DOHH2 (cell line): ENCODE results near the gene ZNRD2.

Experiments
- H3F3A ChIP-seq: fragments of 200-600 bp; sonication (generic), shearing (Covaris generic); 2 replicates; pipeline ENCODE4 v1.6.0; 2016; ENCODE audit warnings: antibody characterized with exemption, mild to moderate bottlenecking; ENCODE audit not compliant: control insufficient read depth, insufficient read depth
- H3K27ac ChIP-seq: fragments of 200-600 bp; sonication (generic); 2 replicates; pipeline ENCODE4 v1.5.1; 2014; ENCODE audit warnings: low read depth, mild to moderate bottlenecking, low read length, moderate library complexity
- H3K27me3 ChIP-seq: fragments of 200-600 bp; sonication (generic); 2 replicates; pipeline ENCODE4 v1.6.1; 2014; ENCODE audit warnings: mild to moderate bottlenecking, low read length, mixed read lengths; ENCODE audit not compliant: control insufficient read depth
- H3K36me3 ChIP-seq: fragments of 200-600 bp; sonication (generic); 2 replicates; pipeline ENCODE4 v1.6.1; 2014; ENCODE audit warnings: mild to moderate bottlenecking, low read length, moderate library complexity, mixed read lengths; ENCODE audit not compliant: control insufficient read depth
- H3K4me1 ChIP-seq: fragments of 200-600 bp; sonication (generic); 2 replicates; pipeline ENCODE4 v1.6.1; 2014; ENCODE audit warnings: mild to moderate bottlenecking, low read length, mixed read lengths; ENCODE audit not compliant: control insufficient read depth
- H3K4me2 ChIP-seq: fragments of 200-600 bp; sonication (generic); 2 replicates; pipeline ENCODE4 v1.6.0; 2014; ENCODE audit warnings: mild to moderate bottlenecking, low read length, moderate library complexity
- H3K4me3 ChIP-seq: fragments of 200-600 bp; sonication (generic); 2 replicates; pipeline ENCODE4 v1.5.1; 2014; ENCODE audit warnings: mild to moderate bottlenecking, low read length, mixed read lengths
- H3K79me2 ChIP-seq: fragments of 200-600 bp; sonication (generic); 2 replicates; pipeline ENCODE4 v1.6.1; 2014; ENCODE audit warnings: mild to moderate bottlenecking, low read length, mixed read lengths; ENCODE audit not compliant: control insufficient read depth
- H3K9me2 ChIP-seq: fragments of 200-600 bp; sonication (generic); replicated peaks from 2 replicates; pipeline ENCODE4 v1.6.1; 2014; ENCODE audit warnings: mild to moderate bottlenecking, low read length, mixed read lengths; ENCODE audit not compliant: control insufficient read depth
- H3K9me3 ChIP-seq: fragments of 200-600 bp; sonication (generic); 2 replicates; pipeline ENCODE4 v1.6.1; 2014; ENCODE audit warnings: antibody characterized with exemption, low read length, mixed read lengths; ENCODE audit not compliant: control insufficient read depth, insufficient read depth
- H4K20me1 ChIP-seq: fragments of 200-600 bp; sonication (generic); 2 replicates; pipeline ENCODE4 v1.6.0; 2014; ENCODE audit warnings: low read depth, mild to moderate bottlenecking, antibody characterized with exemption, low read length, moderate library complexity; ENCODE audit not compliant: control insufficient read depth, insufficient read depth
- EZH2phosphoT487 ChIP-seq: fragments of 200-600 bp; sonication (generic); IDR thresholded peaks from 2 replicates; pipeline ENCODE4 v1.6.1; 2017; ENCODE audit warnings: borderline replicate concordance, mild to moderate bottlenecking, antibody characterized with exemption, low read length, moderate library complexity, mixed read lengths
- TF ChIP-seq, protein P1 (sequence below): fragments of 200-600 bp; sonication (generic); IDR thresholded peaks from one replicate; pipeline ENCODE4 v1.5.1; 2014; ENCODE audit warnings: antibody characterized with exemption, mild to moderate bottlenecking, low read depth, low read length; ENCODE audit not compliant: poor library complexity, severe bottlenecking

Gene ZNRD2

GRCh38 chr11:65621460-65621859, 51.2 kb downstream of the ZNRD2 start:
- Histone ChIP-seq H3K9me3 (no peaks in the 10 kb centered on the region), H3K27ac (no peak overlapping the region), H4K20me1 (peaks cover 10% of the 10 kb centered on the region; the same call in 1 of the 2 replicates), H3K36me3 (peaks cover 93% of the 10 kb centered on the region), H3K4me2 (no peak overlapping the region), H3K4me1 (peaks cover 20% of the 10 kb centered on the region), H3K4me3 (no peak overlapping the region), H3K79me2 (peaks cover 30% of the 10 kb centered on the region), H3F3A (no peaks in the 10 kb centered on the region), H3K27me3 (no peaks in the 10 kb centered on the region), H3K9me2 (no peaks in the 10 kb centered on the region)
- TF ChIP-seq, protein P1, sequence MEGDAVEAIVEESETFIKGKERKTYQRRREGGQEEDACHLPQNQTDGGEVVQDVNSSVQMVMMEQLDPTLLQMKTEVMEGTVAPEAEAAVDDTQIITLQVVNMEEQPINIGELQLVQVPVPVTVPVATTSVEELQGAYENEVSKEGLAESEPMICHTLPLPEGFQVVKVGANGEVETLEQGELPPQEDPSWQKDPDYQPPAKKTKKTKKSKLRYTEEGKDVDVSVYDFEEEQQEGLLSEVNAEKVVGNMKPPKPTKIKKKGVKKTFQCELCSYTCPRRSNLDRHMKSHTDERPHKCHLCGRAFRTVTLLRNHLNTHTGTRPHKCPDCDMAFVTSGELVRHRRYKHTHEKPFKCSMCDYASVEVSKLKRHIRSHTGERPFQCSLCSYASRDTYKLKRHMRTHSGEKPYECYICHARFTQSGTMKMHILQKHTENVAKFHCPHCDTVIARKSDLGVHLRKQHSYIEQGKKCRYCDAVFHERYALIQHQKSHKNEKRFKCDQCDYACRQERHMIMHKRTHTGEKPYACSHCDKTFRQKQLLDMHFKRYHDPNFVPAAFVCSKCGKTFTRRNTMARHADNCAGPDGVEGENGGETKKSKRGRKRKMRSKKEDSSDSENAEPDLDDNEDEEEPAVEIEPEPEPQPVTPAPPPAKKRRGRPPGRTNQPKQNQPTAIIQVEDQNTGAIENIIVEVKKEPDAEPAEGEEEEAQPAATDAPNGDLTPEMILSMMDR: no peak
- TF ChIP-seq EZH2phosphoT487: no peak
